ENCODE results near the gene EIF4EBP2. TPM values are rescaled to one million over a fixed set of nuclear protein-coding genes. Genes with fewer than 3 reads are reported as not detected.

The EIF4EBP2 gene
- polyA plus RNA-seq, 1 donor (not counting 4 experiments of a cell fraction or from before 2014, with no cell fraction given): 18.9 TPM

DNA sequence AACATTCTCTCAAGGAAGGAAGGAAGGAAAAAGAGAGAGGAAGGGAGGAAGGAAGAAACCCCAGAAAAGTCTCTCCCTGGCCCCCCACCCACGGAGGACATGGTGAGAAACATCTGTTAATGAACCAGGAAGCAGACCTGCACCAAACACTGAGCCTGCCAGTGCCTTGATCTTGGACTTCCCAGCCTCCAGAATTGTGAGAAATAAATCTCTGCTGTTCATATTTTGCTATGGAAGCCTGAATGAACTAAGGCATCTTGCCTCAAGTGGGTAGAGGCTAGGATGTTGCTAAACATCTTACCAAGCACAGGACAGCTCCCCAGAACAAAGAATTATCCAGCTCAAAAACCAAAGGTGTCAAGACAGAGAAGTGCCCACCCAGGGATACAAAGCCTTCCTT, 40.7 kb upstream of the EIF4EBP2 start:
- no peak overlapping the region for H3K4me2 ChIP-seq (ENCODE audit: control insufficient read depth, extremely low read depth, insufficient read depth, low read depth, low read length)
- peaks cover 12% of the 10 kb centered on the region for H3K4me1 ChIP-seq (ENCODE audit: control insufficient read depth, extremely low read depth, insufficient read depth, low read length)
- no peak overlapping the region for H3K9ac ChIP-seq (ENCODE audit: control insufficient read depth, extremely low read depth, insufficient read depth, low read length)
- no peaks in the 10 kb centered on the region for H3K79me2 ChIP-seq (ENCODE audit: control insufficient read depth, insufficient read depth, low read length)
- no peak for TF ChIP-seq EZH2 (IDR thresholded peaks at IDR 0.05; ENCODE audit: low read length)
- TF ChIP-seq, protein P1, sequence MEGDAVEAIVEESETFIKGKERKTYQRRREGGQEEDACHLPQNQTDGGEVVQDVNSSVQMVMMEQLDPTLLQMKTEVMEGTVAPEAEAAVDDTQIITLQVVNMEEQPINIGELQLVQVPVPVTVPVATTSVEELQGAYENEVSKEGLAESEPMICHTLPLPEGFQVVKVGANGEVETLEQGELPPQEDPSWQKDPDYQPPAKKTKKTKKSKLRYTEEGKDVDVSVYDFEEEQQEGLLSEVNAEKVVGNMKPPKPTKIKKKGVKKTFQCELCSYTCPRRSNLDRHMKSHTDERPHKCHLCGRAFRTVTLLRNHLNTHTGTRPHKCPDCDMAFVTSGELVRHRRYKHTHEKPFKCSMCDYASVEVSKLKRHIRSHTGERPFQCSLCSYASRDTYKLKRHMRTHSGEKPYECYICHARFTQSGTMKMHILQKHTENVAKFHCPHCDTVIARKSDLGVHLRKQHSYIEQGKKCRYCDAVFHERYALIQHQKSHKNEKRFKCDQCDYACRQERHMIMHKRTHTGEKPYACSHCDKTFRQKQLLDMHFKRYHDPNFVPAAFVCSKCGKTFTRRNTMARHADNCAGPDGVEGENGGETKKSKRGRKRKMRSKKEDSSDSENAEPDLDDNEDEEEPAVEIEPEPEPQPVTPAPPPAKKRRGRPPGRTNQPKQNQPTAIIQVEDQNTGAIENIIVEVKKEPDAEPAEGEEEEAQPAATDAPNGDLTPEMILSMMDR (optimal IDR thresholded peaks at IDR 0.05 in 1 of 3, IDR thresholded peaks at IDR 0.05 in 1 of 3, conservative IDR thresholded peaks at IDR 0.05 in 1 of 3; ENCODE audit: extremely low read depth in 1 of 3, insufficient read depth in 2 of 3, low read length in 3 of 3): no peak
- H3K27me3 ChIP-seq (ENCODE audit: control insufficient read depth, extremely low read depth, insufficient read depth, low read length): no peaks in the 10 kb centered on the region
- DNase-seq (ENCODE audit: low read depth, low spot score): no peak
- no peaks in the 10 kb centered on the region for H3K36me3 ChIP-seq (ENCODE audit: control insufficient read depth in 2 of 2, extremely low read depth in 1 of 2, insufficient read depth in 2 of 2, low read length in 2 of 2)
- no peaks in the 10 kb centered on the region for H3K9me1 ChIP-seq (ENCODE audit: control insufficient read depth, extremely low read depth, insufficient read depth, low read length)
- no peaks in the 10 kb centered on the region for H3K9me3 ChIP-seq (ENCODE audit: control insufficient read depth, low read depth, low read length)
- H3K4me3 ChIP-seq (ENCODE audit: control insufficient read depth in 2 of 3, extremely low read depth in 1 of 3, insufficient read depth in 2 of 3, low read depth in 1 of 3, low read length in 3 of 3): no peak overlapping the region
- H4K20me1 ChIP-seq (ENCODE audit: control insufficient read depth, extremely low read depth, insufficient read depth, low read length): no peaks in the 10 kb centered on the region
- dilution Hi-C loops (cut with MboI; ENCODE audit: extremely low pct_ligation_motif_present, low sequenced_read_pairs): no loop called here
- no peak for FAIRE-seq
- H3K27ac ChIP-seq (ENCODE audit: control insufficient read depth, insufficient read depth, low read length): no peak overlapping the region
- peak overlapping the region; percentile 67 for H2AFZ ChIP-seq (ENCODE audit: control insufficient read depth, low read length)

DNA sequence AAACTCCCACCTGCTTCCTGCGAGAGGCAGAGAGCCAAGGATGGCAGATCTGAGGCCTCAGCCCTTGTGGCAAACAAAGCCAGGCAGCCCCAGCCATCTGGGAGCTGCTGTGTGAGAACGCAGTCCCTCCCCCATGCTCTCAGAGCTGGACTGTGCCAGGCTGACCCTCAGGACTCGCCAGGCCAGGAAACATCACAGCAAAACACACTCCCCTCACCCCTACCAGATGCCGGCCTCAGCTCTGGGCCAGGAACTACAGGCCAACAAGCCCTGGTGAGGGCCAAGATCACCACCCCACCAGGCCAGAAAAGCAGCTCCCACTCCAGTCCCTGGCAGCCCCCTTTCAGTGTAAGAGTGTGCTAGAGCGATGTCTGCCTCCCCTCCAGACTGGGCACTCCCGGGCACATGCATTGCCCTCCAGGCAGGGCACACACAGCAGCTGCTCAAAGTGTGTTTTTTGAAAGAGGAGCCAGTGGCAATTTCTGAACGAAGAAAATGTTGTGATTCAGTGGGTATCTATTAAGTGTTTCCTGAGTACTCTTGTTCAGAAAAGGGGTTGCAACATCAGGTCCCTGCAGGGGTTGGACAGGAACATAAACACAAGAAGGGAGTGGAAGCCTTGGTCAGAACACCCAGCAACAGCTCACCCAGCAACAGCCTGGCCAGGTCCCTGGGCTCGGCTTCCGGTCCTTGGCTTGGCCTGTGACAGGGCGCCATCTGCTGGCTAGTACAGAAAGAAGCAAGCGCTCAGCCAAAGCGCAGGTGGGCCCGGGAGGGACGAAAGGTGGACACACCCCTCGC, 39.8 kb upstream of the EIF4EBP2 start:
- dilution Hi-C loops (cut with MboI; ENCODE audit: extremely low pct_ligation_motif_present, low sequenced_read_pairs): no loop called here
- H3K27me3 ChIP-seq (ENCODE audit: control insufficient read depth, extremely low read depth, insufficient read depth, low read length): no peaks in the 10 kb centered on the region
- TF ChIP-seq EZH2 (IDR thresholded peaks at IDR 0.05; ENCODE audit: low read length): no peak
- TF ChIP-seq, protein P1 (optimal IDR thresholded peaks at IDR 0.05 in 1 of 3, IDR thresholded peaks at IDR 0.05 in 1 of 3, conservative IDR thresholded peaks at IDR 0.05 in 1 of 3; ENCODE audit: extremely low read depth in 1 of 3, insufficient read depth in 2 of 3, low read length in 3 of 3): peak; percentile 88 to 94 (median 90)
- FAIRE-seq: peak; percentile 96
- peak overlapping the region; percentile 67 for H2AFZ ChIP-seq (ENCODE audit: control insufficient read depth, low read length)
- no peaks in the 10 kb centered on the region for H4K20me1 ChIP-seq (ENCODE audit: control insufficient read depth, extremely low read depth, insufficient read depth, low read length)
- H3K4me3 ChIP-seq (ENCODE audit: control insufficient read depth in 2 of 3, extremely low read depth in 1 of 3, insufficient read depth in 2 of 3, low read depth in 1 of 3, low read length in 3 of 3): peak overlapping the region in 1 of 3 experiments; percentile 31
- no peaks in the 10 kb centered on the region for H3K79me2 ChIP-seq (ENCODE audit: control insufficient read depth, insufficient read depth, low read length)
- H3K27ac ChIP-seq (ENCODE audit: control insufficient read depth, insufficient read depth, low read length): peak overlapping the region; percentile 37
- H3K4me1 ChIP-seq (ENCODE audit: control insufficient read depth, extremely low read depth, insufficient read depth, low read length): peaks cover 12% of the 10 kb centered on the region
- H3K4me2 ChIP-seq (ENCODE audit: control insufficient read depth, extremely low read depth, insufficient read depth, low read depth, low read length): peak overlapping the region; percentile 56
- peak overlapping the region; percentile 34 for H3K9ac ChIP-seq (ENCODE audit: control insufficient read depth, extremely low read depth, insufficient read depth, low read length)
- no peaks in the 10 kb centered on the region for H3K9me3 ChIP-seq (ENCODE audit: control insufficient read depth, low read depth, low read length)
- no peaks in the 10 kb centered on the region for H3K9me1 ChIP-seq (ENCODE audit: control insufficient read depth, extremely low read depth, insufficient read depth, low read length)
- no peaks in the 10 kb centered on the region for H3K36me3 ChIP-seq (ENCODE audit: control insufficient read depth in 2 of 2, extremely low read depth in 1 of 2, insufficient read depth in 2 of 2, low read length in 2 of 2)
- peak; percentile 86 for DNase-seq (ENCODE audit: low read depth, low spot score)
